GM11168 (cell line): Measurements from ENCODE around the gene CAMK1D.

Experiments used
- in situ Hi-C: fragments of 300-500 bp; cut with MboI; formaldehyde crosslinking; loops from one replicate; pipeline ENCODE4 v1.12.0; 2022; ENCODE audit warnings: low sequenced_read_pairs; ENCODE audit not compliant: unreplicated experiment

The CAMK1D gene

DNA sequence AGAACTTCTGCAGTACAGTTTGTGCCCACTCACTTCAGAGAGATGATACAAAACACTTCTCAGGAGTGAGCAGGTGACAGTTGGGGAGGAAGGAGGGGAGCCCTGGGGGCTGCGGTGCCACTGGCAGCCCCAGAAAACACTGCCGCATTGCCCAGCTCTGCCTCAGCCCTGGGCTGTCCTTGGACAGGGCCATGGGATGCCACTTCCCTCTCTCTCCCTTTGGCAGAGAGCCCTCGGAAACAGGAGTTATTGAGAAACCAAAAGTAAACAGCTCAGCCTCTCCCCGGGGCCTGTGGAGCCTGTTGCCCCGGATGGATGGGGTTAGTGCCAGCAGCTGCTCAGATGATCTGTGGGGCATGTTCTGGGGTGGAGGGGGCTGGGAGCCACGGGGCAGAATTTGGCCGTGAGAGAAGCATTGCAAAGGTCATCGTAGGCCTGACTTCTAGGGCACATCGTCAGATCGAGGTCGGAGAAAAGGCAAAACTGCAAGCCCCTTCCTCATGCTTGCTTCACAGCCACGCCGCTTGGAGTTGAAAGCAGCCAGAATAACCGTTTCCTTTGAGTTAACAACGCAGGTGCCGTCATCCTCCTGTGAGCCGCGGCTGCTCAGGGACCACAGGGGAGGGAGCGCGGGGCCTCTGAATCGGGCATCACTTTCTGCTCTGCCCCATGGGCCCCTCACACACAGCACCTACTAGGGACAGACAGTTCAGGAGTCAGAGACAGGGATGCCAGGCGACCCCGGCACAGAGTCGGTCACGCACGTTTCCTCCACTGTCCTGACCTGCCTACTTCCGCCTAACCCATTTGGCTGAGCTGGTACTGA lies 256.4 kb downstream of the CAMK1D start:
- in situ Hi-C loops, result no loop called here

GRCh38 chr10:12606461-12606860 lies 257.1 kb downstream of the CAMK1D start:
- in situ Hi-C loops, result no loop called here

- in situ Hi-C loops, result no loop called here
Observed at GRCh38 chr10:12608761-12609160, 259.4 kb downstream of the CAMK1D start.

- in situ Hi-C loops, result no loop called here
Observed at GRCh38 chr10:12609435-12609834, 260.1 kb downstream of the CAMK1D start.

- in situ Hi-C loops, result no loop called here
Observed at GRCh38 chr10:12613136-12613535, 263.8 kb downstream of the CAMK1D start.

GRCh38 chr10:12614177-12614995 lies 265.0 kb downstream of the CAMK1D start:
- in situ Hi-C loops, result no loop called here

GRCh38 chr10:12615296-12616220 lies 266.2 kb downstream of the CAMK1D start:
- in situ Hi-C loops, result no loop called here

DNA sequence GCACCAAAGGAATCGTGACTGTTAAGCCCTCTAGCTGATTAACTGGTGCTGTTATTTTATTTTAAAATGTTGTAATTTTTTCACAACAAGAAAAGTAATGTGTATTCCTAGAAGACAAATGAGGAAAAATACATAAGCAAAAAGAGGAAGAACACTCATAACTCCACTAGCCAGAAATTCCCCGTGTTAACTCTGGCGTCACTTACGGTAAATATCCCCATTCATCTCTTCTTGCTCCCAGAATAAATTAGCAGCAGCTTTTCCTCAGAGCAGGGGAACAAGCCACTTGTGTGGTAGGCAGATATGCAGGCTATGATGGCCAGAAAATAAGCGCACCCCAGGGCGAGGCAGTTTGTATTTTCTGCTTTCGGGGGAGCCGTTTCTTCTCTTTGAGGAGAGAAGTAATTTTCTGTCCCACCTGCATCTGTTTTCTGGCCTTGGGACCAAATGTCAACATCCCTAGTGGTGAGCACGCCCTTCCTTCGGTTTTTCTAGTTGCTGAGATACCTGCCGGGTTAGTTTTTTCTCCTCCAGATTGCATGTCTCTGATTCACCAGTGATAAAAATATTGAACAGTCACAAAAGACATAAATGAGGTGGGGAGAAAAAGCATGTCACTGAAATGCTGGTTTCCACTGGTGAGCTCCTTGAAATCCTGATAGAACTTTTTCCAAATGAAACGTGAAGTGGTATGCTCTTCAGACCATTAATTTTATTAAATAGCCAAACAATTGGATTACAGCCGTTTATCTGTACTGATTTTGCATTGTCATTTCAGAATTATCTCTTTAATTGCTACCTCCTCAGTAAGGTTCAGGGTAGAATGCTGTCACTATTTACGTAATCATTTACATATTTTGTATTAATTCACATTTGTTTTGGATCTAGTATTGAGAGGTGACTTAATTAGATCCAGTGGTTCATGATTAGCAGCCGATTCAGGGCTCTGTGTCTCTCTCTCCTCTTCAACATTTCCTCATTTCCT lies 268.1 kb downstream of the CAMK1D start:
- in situ Hi-C loops, result no loop called here

DNA sequence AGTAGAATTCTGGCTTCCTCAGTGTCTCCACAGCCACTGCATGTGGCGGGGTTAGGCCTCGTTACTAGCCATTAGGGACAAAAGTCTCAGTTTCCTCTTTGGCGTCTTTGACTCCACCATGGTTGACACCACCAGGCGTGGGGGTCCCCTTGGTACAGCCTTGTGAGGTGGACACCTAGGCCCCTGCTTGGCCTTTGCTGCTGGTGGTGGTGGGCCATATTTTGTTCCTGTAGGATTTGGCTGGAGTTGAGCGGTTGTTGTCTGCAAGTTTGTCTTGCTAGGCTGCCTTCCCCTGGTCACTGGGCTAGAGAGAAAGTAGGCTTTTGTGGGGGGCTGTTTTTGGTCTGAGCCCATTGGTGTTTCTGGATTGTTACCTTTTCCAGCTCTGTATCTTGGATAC lies 272.7 kb downstream of the CAMK1D start:
- in situ Hi-C loops, result no loop called here

DNA sequence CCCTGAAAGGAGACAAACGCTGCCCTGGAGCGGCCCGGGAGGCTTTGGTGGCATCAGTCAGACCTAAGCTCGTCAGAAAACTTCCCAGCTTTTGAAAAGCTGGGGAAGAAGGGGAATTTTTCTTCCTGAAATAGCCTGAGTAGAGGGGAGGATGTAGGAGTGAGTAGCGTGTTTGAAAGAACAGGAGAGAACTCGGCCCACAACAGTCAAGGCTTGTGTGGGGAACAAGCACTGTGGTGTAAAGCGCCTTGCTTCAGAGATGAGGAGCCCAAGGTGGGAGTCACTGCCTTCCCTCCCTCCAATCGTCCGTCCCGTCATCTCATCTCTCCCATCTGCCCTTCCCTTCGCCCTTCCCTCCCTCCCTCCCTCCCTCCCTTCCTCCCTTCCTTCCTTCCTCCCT lies 273.3 kb downstream of the CAMK1D start:
- in situ Hi-C loops, result no loop called here

DNA sequence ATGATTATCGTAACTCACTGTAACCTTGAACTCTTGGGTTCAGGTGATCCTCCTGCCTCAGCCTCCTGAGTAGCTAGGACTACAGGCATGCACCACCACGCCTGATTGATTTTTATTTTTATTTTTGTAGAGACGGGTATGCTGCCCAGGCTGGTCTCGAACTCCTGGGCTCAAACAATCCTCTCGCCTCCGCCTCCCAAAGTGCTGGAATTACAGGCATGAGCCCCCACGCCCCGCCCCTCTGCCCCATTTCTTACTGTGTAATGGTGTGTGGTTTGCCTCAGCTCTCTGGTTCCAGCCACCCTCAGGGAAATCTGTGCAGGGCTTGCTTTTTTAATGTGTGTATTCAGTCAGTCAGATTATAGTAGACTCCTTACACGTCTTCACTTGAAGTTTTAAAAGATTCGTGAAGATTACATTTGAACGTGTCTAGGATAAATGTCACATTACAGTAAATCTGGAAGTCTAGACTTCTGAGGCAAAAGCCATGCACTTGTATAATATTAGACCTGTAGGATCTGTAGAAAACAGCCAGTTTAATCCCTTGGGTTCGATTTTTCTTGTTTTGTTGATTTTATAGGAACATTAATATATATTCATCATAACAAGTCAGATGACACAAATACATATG lies 276.2 kb downstream of the CAMK1D start:
- in situ Hi-C loops, result no loop called here

DNA sequence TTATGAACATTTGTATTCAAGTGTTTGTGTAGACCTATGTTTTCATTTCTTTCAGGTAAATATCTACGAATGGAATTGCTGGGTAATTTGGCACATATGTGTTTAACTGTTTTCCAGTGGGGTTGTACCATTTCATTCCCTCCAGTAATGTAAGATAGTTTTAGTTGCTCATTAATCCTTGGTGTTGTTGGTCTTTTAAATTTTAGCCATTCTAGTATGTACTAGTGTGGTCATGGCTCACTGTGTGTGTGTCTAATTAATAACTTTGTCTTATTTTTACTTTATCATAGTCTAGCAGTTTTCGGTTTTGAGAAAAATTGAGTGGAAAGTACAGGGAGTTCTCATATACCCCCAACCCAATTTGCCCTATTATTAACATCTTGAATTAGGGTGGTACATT lies 278.8 kb downstream of the CAMK1D start:
- in situ Hi-C loops, result no loop called here

DNA sequence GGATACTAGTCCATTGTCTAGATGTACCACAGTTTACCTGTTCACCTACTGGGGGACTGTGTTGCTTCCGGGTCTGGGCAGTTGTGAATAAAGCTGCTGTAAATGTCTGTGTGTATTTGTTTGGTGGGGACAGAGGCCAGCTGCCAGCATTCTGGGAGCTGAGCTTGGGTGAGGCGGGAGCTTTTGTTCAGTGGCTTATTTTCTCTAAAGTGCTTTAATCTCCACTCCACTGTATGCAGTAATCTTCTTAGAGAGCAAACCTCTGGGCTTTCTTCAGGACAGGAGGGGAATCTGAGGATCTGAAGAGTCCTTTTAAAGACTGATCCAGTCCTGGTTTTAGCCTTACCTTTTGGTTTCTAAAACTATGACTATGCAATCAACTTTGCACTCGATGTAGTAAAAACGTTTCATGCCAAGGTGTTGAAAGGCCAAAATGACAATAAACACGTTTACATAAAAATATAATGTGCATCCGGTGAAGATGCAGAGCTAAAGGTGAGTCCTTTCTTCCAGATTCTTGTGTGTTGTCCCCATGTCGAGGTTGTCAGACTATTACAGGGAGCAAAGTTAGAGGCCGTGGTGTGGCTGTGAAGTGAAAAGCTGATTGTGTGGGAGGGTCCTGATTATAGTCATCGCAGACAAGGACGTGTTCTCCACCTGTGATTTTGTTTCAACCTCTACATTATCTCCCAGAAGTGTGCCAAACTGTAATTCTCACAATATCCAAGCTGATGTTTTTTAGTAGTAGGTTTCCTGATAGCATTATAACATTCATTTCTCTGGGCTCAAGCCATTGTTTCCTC lies 279.8 kb downstream of the CAMK1D start:
- in situ Hi-C loops, result no loop called here

DNA sequence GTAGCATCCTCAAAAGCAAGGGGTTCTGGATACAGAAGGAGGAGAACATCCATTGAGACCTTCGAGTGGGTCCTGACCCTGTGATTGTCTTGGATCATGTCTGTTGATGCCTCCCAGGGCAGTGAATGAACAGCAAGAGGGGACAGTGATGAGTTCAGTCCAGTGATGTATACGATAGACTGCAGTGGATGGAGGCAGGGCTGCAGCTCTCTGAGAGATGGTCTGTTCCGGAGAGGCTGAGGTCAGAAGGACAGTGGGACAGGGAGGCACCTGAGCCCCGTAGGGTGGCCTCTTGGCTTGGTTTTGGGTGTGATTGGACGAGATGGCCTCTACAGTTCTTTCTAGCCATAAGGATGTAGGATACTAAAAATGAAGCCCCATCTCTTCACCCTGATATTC lies 280.4 kb downstream of the CAMK1D start:
- in situ Hi-C loops, result no loop called here

DNA sequence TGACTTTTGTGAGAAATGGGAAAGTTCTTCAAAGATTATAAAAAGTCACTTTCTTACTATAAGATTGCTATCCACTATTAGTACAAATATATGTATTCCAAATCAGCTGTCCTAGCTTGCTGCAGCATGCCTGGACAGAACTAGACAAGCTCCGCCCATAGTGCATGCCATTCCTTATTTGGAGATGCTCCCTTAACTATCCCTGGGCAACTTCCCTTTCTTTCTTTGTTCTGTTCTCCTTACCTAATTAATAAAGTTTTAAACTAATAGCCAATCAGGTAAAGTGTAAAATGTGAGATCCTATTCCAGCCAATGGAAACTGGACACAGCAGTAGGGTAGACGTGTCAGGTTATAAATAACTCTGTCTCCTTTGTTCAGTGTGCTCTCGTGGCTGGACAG lies 281.9 kb downstream of the CAMK1D start:
- in situ Hi-C loops, result no loop called here

DNA sequence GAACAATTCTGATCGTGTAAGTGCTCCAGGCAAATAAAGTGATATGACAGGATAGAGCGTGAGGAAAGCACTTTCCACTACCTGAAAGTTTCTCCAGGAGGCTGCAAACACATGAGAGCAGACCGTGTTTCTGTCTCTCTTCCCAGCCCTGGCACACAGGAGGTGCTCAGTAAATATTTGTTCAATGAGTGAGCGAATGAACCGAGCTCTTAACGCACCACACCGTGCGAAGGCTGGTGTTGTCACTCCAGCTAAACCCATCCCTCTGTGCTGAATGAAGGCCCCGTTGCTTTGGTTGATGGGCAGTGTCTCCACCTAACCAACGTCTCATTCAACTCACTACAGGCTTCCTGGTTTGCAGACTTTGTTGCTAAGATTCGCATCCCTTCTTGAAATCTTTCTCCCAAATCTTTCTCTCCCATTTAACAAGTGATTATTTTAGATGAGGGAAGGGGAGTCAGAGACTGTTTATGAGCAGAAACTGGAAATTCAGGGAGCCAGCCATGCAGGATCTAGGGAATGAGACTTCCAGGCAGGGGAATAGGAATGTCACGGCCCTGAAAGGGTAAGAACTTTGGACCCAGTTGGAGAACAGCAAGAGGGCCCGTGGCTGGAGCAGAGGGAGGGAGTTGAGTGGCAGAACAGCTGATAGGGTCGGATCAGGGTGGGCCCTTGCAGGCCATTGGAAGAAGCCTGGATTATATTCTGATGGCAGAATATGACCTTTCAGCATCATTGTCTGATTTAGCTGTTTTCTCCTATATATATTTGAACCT lies 282.6 kb downstream of the CAMK1D start:
- in situ Hi-C loops, result no loop called here
